Midbrain (tissue), 1 donor: ENCODE measurements around the gene IDE.
"Not testable (repeated sequence)": the region's sequence is repeated elsewhere in the genome, so short reads cannot be mapped to it uniquely, and the experiment has no call there.

Source experiments
- DNase-seq: peaks from one replicate; lab custom pipeline; 2025; lab: John Stamatoyannopoulos, UW

The IDE gene

DNA sequence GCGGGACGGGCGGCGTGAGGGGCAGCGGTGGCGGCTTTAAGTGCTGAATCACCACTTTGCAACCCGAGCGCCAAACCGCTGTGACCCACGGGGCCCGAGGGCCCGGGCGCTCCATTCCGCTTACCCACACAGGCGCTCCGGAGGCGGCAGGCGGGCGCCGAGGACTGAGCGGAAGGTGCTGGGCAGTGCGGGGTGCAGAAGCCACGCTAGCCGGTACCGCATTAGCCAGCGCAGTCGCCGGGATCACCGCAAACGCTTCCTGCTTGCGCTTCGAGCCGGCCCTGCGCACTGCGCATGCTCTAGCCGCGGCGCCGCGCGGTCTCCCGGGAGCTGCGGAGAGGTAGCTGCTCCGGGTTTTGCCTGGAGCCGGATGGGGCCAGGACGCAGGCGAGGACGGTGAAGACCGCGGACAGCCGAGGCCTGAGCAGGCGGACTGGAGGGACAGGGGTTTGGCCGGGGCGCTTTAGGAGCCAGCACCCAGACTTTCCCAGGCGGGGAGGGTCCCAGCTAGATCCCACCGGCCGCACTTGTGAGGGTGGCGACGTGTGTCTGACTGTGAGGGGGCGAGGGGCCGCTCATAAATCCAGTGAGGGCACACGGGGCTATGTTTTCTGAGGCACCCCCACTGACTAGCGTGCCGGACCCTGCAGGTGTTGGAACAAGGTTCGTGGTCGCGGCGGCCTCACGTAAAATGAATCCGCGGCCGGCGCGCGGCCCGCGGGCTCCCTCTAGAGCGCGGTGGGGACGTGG, at the start of gene IDE:
Gene IDE, minus strand, starts transcription at position 296 of the 750 bp plus-strand sequence. Its CDS starts 74 bp downstream, at position 222.
- DNase-seq = peak; percentile 85

DNA sequence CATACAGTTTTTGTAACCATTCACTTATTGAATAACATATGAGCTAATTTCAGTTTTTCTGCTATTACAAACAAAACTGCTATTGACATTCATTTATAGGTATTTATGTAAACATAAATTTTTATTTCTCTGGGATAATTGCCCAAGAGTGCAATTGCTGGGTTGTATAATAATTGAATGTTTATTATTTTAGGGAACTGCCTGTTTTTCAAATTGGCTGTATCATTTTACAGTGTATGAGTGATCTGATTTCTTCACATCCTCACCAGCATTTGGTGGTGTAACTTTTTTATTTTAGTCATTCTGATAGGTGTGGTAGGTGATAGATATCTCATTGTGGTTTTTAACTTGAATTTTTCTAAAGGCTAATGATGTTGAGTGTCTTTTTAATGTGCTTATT, 45.5 kb upstream of the IDE start:
- DNase-seq = no peak

DNA sequence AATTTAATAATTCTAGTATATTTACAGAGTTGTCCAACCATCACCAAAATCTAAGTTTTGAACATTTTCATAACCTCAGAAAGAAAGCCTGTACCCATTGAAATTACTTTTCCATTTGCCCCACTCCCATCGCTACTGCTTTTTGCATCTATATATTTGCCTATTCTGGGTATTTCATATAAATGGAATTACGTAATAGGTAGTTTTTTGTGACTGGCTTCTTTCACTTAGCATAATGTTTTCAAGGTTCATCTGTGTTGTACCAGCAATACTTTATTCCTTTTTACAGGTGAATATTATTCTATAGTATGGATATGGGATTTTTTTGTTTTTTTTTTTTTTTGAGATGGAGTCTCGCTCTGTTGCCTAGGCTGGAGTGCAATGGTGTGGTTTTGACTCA, 41.6 kb upstream of the IDE start:
- DNase-seq = no peak

DNA sequence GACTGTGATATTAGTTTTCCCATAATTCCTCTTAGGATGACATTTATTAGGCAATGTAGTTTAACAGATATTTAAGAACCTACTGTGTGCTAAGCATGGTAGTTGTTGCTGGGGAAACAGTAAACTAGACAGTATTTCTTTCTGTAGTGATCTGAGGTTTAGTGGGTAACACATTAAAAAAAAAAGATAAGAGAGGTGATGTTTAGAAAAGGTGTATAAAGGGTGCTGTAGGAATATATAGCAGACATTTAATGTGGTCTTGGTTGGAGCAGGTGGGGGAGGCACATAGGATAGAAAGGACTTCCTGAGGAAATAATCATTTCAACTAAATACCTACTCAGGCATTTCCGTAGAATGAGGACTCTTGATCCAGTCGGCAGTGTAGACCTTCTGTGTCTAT, 30.9 kb upstream of the IDE start:
- no peak for DNase-seq

DNA sequence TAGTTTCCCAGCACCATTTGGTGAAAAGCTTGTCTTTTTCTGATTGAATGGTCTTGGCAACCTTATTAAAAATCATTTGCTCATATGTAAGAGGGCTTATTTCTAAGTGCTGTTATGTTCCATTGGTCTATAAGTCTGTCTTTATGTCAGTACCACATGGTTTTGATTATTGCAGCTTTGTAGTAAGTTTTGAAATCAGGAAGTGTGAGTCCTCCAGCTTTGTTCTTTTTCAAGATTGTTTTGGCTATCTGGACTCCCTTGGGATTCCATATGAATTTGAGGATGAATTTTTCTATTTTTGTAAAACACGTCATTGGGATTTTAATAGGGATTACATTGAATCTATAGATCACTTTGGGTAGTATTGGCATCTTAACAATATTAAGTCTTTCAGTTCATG, 24.4 kb upstream of the IDE start:
- DNase-seq = no peak

DNA sequence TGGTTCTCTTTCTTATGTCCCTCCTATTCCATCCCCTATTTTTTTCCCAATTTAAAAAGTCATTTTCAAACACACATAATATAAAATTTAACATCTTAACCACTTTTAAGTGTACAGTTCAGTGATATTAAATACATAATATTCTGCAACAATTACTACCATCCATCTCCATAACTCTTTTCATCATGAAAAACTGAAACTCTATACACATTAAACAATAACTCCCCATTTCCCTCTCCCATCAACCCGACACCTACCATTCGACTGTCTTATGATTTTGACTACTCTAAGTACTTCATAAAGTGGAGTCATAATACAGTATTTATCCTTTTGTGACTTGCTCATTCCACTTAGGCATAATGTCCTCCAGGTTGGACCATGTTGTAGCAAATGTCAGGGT, 21.6 kb upstream of the IDE start:
- no peak for DNase-seq

DNA sequence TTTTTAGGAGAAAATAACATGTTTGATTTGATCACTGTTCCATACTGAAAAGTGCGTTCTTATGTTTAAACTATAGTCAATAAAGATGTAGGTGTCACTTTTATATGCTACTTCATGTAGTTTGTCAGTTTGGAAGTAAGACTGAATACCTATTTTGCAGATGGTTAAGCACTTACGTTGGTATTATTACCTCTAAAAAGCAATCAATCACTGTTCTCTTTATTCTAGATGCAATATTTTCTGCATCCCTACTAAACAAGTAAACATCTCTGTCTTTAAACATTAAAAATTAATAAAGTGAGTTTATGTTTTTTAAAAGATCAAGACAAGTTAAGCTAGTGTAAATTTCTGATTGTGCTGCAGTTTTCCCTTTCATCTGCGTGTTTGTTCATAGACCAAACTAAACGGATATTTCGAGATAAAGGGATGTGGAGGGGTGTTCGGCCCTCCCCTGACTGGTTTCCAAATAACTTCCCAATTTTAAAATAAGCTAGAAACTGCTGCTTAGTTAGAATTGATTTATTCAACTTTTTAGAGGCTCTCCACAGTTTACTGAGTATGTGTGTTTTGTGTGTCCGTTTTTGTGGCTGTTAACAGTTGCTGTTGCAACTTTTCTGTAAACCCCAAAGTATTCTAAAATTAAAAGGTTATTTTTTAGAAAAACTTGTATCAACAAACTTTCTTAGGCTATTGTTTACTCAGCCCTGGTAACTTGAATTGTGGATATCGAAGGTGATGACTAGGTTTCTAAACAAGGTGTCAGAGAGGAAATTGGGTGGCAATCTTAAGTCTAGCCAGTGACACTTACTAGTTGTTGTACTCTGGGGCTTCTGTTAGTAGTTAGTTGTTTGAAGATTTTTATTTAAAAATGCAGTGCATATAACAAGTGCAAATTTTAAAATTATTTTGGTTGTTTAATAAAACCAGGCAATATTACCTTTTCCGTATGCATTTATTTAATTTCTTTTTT, 20.0 kb upstream of the IDE start:
- DNase-seq = no peak

DNA sequence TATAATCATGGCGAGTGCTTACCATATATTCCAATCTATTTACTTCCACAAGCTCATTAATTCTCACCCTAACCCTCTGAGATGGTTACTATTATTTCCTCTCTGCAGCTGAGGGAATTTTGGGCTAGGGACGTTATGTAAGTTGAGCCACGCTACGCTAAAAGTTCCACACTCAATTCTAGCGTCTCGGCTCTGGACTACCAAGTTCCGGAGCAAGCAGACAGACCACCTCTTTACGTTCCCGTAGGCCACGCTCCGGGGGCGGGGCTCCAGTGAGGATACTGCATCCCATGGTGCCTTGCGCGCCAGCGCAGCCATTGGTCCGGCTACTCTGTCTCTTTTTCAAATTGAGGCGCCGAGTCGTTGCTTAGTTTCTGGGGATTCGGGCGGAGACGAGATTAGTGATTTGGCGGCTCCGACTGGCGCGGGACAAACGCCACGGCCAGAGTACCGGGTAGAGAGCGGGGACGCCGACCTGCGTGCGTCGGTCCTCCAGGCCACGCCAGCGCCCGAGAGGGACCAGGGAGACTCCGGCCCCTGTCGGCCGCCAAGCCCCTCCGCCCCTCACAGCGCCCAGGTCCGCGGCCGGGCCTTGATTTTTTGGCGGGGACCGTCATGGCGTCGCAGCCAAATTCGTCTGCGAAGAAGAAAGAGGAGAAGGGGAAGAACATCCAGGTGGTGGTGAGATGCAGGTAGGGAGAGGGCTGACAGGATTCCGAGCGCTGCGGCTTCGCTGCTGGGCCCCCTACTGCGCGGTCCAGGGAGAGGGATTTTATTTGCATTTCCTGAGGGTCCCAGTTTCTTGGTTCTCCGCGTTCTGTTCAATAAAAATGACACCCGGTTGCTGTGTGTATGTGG, 19.1 kb upstream of the IDE start, which contains the start of gene KIF11:
Gene KIF11, plus strand, starts transcription at position 370 of the 858 bp plus-strand sequence. Its CDS starts 246 bp downstream, at position 616.
- DNase-seq = peak; percentile 97

DNA sequence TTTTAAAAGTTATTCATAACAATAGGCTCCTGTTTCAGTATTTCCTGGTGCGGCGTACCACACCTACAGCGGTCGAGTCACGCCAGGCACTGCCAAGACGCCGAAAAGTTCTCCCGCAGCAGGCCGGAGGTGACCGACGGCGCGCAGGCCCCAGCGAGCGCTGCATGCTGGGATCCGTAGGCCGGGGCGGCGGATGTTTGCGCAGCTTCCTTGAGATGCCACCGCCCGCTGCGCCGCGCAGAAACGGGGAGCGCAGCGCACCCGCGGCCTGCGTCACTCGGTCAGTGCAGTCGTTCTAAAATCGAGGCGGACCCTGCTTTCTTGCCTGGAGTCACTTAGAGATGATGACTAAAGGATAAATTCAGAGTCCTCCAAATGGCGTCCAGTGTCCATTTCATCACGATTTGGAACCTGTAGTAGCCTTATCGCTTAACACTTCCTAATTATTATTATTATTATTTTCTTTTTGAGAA, 17.7 kb upstream of the IDE start:
- peak; percentile 93 for DNase-seq

DNA sequence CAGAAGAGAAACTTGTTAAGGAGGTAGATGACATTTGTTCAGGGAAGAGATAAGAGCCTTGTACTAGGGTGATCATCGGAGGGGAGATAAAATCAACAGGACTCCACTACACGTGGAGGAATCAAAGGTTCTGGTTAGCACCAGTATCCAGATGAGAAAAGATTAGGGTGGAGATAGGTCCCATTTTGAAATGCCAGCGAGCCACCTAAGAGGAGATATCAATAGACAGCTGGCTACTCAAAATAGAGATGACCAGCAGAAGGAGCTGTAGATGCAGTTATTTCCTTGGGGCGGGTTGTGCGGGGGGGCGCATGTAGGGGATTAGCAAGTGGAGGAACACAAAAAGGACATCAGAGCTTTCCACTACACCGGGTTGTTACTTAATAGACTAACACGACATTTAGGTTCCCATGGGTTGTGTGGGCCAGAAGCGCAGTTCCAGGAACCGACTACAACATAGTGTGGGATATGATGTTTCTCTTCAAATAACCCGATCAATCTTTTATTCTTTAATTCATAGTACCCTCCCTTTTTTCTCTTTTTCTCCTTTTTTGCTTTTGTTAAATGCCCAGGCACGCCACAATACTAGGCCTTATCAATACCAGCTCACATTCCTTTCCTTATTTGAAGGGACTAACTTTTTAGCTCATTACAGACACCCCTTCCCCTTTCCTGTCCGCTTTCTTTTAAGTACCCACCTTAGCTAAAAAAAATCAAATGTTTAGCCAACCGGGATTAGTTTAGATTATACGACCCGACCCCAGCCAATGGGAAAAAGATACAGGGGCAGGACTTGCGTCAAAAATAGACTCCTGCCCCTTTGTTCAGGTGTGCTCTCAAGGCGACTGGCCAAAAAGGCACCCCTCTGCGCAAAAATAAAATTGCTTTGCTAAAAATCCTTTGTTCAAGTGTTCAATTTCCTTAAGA, 17.0 kb upstream of the IDE start:
- DNase-seq = peak; percentile 75

DNA sequence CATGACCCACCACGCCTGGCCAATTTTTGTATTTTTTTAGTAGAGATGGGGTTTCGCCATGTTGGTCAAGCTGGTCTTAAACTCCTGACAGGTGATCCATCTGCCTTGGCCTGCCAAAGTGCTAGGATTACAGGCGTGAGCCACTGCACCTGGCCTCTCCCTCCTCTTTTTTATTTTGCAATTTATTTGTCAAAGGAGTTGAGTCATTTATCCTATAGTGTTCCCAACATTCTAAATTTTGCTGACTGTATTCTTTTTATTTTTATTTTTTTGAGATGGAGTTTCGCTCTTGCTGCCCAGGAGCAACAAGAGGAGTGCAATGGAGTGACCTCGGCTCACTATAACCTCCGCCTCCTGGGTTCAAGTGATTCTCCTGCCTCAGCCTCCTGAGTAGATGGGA, 8.5 kb upstream of the IDE start:
- not testable (repeated sequence) for DNase-seq

DNA sequence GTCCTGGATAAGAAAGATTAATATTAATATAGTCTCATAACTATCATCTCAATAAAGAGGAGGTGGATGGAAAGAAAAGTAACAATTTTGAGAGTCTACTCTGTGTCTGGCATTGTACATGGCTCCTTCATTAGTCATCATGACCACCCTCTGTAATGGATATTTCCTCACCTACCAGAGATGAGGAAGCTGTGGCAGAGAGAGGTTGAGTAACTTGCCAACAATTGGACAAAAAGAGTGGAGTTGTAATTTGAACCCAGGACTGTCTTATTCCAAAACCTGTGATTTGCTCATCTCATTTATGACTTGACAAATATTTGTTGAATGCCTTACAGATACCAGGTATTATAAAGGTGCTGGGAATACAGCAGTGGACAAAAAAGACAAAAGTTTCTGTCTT, 2.1 kb upstream of the IDE start:
- DNase-seq = no peak

DNA sequence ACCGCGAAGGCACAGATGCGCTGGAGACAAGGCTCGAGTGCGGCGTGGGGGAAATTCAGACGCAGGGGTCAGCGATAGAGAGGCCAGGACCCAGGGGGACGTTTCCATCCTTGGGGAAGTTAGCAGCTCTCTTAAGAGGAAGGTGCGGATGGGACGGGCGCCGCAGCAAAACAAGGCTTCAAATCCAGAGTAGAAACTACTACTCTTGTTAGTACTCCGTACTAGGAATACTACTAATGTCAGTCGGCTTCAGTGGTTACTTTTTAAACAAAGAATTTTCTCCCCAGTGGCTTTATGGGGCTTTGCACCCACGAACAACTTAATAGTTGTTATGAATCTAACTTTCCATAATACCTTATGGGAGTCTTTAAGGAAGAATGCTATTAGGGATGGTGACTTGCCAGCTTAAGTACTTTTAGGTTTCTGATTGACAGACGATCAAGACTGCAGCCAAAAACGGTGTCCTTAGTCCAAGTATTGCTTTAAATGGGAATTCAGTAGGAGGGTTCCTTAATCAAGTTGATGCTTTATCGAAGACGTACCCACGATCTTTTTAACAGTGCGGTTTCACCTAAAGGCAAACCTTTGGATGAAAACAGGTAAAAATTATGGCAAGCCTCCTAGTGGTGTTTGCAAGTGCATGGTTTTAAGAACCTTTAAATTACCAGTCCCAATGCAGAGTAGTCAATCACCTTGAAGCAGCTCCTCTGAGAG, 812 bp upstream of the IDE start:
- DNase-seq = no peak

DNA sequence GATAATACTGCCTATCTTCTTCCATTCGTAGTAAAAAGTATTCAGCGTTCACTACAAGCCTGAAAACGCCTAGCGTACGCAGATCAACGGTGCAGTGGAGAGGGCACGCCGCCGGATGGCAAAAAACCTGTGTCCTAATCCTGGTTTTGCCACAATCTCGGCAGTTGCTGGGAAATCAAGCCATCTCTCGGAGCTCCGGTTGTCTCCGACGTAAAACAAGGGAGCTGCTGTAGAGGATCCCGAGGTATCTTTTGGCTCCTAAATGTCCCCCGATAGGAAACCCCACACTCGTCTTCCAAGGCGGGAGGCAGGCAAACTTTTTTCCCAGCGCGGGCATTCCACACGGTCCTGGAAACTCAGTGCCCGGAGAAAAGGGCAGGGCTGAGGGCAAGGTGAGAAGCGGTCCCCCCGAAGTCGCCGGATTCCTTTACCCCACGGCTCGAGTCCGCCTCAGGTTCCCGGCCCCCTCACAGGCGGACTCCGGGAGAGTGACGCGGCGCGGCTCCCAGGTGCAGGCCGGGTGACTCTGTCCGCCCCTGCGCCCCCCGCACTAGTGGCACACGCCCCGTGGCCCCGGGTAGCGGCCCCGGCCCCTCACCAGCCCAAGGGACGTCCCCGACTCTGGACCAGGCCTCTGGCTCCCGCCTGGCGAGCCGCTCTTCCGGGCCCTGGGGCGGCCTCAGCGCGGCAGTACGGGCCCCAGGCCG, 649 bp downstream of the IDE start:
- DNase-seq = peak; percentile 21

DNA sequence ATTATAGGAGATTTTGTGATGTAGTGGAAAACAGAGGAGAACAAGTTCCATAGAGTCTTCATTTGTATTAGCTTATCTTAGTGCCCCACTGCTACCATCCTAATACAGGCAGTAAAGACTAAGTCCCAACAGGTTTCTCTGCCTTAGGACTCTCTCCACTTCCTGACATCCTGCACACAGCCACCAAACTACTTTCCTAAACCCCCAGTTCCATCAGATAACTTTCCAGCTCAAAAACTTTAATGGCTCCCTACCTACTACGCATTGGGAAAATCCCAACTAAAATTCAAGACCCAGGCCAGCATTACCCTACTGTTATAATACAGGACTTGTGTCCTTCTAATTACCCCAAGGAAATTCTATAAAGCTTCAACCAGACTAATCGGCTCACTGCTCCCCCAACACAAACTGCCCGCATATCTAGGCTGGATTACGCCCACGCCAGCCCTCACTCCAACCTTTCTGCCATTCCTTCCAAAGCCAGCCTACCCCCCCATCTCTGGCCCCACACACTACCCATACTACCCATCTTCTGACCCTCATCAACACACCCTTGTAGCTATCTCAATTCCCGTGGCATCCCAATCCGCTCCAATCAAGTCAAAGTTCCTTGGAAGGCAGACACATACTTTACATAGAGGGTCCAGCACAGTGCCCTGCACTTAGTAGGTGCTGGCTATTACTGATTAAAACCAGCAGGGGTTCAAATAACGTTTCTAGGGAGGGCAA, 1.4 kb downstream of the IDE start:
- no peak for DNase-seq

DNA sequence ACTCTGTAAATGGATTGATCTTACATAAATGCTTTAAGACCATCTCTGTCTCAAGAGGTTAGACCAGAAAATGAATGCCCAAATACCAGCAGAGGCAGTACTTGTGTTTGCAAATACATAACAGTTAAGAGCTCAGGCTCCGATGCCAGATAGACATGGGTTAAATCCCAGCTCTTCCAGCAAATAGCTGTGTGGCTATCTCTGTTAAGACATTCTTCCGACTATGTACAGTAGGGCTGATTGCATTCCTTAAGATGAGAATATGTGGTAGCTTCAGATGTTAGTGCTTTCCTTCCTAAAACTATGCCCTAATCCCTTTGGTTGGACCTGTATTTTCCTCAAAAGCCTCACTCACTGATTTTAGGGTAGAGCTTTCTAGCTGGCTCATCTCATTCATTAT, 2.2 kb downstream of the IDE start:
- no peak for DNase-seq

DNA sequence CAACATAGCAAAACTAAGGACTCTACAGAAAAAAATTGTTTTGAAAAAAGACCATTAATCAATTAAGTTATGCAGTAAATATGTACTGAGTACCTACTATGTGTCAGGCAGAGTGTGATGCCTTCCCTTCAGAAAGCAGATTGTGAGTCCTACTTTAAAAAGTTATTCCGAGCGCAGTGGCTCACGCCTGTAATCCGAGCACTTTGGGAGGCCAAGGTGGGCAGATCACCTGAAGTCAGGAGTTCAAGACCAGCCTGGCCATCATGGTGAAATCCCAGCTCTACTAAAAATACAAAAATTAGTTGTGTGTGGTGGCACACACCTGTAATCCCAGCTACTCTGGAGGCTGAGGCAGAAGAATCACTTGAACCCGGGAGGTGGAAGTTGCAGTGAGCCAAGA, 4.2 kb downstream of the IDE start:
- not testable (repeated sequence) for DNase-seq

DNA sequence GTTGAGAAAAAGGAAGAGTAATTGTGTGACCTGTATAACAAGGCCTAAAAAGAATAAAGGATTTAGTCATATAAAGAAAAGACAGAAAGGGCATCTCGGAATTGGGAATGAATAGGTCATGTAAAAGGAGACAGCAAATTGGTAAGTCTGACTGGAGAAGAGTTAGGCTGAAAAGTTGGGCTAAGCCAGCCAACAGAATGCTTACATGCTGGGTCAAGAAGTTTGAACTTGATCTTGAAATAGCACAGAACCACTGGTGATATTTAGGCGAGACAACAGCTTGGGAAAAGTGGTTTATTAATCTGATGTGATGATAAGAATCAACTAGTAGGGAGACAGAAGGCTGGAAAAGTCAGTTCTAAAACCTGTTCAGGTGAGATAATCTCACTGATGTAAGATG, 4.8 kb downstream of the IDE start:
- no peak for DNase-seq
